Epithelial cell of esophagus (primary cell): ENCODE results near the gene TAGLN2.

ENCODE experiments used
- DNase-seq: peaks from one replicate; pipeline ENCODE4 v3.0.0; 2010; ENCODE audit warnings: low read depth
- H3K4me3 ChIP-seq: 2 replicates; pipeline ENCODE4 v1.5.1; 2011; ENCODE audit warnings: mild to moderate bottlenecking, low read length, control low read depth
- TF ChIP-seq, protein P1 (sequence below): IDR thresholded peaks from 2 replicates; pipeline ENCODE4 v1.5.1; 2011; ENCODE audit warnings: low read depth, mild to moderate bottlenecking, low read length, control low read depth, inconsistent platforms; ENCODE audit not compliant: insufficient read depth; ENCODE audit errors: missing control alignments

TAGLN2 gene

DNA sequence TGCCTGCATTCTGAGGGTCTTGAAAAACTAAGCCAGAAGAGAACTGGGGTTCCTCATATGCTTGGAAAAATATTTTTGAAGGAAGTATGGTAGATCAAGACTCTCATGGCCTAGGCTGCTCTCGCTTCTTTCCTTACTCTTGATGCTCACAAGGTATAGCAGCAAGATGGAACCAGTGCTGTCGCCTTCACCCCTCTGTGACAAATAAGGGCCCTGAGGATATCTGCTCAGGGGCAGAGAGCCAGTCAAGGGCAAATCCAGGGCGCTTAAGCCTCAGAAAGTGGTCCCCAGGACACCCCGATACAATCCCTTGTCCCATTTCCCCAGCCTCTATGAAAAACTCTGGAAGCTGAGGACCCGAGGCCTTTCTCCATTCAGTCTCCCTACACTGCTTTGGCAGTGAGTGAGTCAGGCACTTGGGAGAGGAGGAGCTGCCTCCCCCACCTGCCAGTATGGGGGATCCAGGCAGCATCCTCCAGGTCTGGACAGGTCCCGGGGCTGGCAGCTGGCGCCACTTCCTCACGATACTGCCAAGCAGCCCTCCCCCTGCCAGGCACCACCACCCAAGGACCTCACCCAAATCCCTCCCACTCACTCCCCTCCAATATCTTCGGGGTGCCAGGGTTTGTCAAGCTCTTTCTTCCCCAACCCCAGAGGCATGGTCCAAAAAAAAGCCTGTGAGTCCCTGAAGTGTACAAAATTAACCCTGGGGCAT, 18.8 kb upstream of the TAGLN2 start:
- TF ChIP-seq, protein P1, sequence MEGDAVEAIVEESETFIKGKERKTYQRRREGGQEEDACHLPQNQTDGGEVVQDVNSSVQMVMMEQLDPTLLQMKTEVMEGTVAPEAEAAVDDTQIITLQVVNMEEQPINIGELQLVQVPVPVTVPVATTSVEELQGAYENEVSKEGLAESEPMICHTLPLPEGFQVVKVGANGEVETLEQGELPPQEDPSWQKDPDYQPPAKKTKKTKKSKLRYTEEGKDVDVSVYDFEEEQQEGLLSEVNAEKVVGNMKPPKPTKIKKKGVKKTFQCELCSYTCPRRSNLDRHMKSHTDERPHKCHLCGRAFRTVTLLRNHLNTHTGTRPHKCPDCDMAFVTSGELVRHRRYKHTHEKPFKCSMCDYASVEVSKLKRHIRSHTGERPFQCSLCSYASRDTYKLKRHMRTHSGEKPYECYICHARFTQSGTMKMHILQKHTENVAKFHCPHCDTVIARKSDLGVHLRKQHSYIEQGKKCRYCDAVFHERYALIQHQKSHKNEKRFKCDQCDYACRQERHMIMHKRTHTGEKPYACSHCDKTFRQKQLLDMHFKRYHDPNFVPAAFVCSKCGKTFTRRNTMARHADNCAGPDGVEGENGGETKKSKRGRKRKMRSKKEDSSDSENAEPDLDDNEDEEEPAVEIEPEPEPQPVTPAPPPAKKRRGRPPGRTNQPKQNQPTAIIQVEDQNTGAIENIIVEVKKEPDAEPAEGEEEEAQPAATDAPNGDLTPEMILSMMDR, result no peak
- peak; percentile 80 for DNase-seq
- peak overlapping the region; percentile 65 for H3K4me3 ChIP-seq

DNA sequence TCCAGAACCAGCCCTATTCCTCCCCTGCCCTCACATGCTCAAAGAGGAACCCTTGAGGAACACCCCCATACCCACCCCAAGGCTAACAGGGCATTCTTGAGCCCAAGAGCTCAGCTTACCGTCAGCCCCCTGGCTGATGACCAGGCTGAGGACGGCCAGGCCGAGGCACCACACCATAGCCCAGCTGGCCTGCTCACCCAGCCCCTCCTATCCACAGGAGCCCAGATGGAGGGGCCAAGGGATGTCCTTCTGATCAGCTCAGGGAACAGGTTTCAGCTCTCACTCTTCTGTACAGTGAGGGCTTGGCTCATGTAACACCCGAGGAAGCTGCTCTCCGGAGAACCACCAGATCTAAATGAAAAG, 18.0 kb upstream of the TAGLN2 start:
- DNase-seq, result no peak
- TF ChIP-seq, protein P1, result no peak

DNA sequence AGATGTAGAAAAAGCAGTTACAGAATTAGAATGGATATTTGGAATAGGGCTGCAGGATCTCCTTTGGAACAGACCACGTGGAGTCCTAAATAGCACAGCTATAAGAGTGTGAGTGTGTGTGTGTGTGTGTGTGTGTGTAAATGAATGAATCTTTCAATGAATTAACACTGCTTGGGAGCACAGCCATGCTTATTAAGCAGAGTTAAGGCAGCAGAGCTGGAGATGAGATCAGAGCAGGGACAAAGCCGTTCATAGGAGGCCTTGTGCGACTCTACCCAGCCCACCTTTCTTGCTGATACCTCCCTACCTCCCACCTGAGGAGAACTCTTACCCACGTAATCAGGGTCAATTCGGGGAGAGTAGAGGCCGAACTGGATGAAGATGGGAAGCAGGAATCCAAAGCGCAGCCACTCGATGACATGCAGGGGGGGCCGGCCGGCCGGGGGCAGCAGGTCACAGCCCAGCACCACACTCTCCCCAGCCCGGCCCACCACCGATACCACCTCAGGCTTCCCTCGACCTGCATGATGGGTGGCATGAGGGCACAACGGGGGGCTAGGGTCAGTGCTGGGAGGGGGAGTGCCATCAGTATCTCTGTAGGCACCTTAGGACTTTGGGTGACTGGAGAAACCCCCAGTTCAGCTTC, 17.4 kb upstream of the TAGLN2 start:
- TF ChIP-seq, protein P1, result no peak
- H3K4me3 ChIP-seq, result peak overlapping the region; percentile 65
- no peak for DNase-seq

More for the DNA sequence above, 18.0 kb upstream of the TAGLN2 start:
- H3K4me3 ChIP-seq, result peak overlapping the region; percentile 65

DNA sequence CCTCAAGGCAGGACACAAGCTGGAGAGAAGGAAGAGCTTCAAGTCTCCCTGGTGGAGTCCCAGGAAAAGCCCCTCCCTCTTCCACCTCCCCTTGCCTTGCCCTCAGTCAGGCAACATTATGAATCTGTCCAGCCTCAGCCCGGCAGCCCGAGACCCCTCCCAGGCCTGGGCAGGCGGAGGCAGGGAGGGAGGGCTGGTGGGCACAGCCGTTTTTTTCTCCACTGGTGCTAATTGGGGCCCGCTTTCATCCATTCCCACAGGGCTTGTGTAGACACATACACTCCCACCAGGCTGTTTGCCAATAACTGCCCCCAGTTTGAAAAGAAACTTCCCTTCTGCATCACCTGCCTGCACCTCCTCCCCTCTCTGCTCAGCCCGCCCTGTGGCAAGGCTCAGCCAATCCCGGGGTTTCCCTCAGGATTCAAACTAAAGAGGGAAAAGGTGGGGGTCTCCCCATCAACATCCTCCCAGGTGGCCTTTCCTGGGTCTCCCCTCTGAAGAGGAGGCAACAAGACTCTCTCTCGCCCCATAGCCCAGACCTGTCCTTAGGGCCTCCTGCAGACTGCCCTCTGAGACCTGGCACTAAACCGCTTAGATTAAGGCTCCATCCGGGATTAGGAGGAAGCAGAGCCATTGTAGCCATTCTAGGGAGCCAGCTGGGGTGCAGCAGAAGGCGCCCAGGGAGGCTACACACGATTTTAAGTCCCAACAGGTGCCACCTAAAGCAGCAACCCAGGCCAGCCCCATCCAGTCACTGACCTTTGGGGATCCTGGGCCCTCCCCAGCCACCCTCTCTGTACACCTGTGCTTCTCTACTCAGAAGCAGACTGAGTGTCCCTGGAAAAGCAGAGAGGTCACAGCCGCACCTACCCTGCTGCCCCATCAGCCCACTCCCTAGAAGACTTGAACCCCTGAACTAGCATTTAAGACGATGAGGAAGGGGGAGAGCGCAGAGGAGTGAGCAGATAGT, 16.6 kb upstream of the TAGLN2 start:
- no peak for DNase-seq
- peak overlapping the region; percentile 18 for H3K4me3 ChIP-seq
- TF ChIP-seq, protein P1, result no peak

DNA sequence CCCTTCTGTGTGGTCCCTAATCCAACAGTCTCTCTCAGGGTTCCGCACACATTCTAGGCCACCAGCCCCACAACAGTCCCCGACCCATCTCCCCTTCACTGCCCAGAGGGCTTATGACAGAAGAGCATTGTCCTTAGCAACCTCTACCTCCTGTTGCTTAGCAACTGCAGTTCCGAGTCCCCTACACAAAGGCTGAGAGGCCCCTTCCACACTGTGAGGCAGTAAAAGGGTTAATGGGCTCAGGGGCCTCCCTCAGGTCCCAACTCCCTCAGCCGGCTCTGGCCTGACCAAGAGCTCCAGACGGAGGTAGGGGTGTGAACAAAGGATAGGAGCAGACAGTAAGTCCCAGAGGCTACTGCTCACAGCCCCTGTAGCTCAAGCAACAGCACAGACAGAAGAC, 15.8 kb upstream of the TAGLN2 start:
- H3K4me3 ChIP-seq, result no peak overlapping the region
- DNase-seq, result no peak
- TF ChIP-seq, protein P1, result no peak

DNA sequence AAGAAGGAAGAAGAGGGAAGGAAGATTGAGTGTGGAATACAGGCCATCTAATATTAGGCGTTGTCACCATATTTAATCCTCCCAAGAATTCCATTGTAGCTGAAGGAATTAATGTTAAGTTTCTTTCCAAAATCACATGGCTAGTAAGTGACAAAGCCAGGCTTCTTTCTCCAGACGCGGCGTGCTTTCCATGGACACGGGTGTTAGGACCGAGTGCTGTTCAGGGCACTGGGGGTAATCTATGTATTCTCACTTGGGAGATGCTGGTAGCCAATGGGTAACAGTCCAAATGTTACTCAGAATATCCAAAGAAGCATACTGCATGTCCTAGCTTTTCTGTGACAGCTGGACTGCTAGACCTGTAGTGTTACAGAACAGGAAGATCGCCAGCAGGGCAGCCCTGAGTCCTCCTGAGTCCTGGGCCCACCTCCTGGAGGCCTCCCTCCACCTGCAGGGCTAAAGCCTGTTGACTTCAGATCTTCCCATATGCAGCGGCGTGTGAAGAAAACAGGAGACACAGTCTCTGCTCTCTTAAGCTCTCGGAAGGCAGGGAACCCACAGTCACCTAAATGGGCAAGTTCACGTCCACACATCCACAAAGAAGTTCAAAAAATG, 14.8 kb upstream of the TAGLN2 start:
- DNase-seq, result no peak
- no peak overlapping the region for H3K4me3 ChIP-seq
- TF ChIP-seq, protein P1, result no peak
